GM19467 (cell line): ENCODE data around the gene RIPOR1.

Experiments used
- ATAC-seq: cut with Tn5 transposase; IDR thresholded peaks from one replicate; pipeline ENCODE4 v1.9.1; 2021; ENCODE audit warnings: mild to moderate bottlenecking, moderate library complexity; ENCODE audit not compliant: unreplicated experiment

RIPOR1 gene

DNA sequence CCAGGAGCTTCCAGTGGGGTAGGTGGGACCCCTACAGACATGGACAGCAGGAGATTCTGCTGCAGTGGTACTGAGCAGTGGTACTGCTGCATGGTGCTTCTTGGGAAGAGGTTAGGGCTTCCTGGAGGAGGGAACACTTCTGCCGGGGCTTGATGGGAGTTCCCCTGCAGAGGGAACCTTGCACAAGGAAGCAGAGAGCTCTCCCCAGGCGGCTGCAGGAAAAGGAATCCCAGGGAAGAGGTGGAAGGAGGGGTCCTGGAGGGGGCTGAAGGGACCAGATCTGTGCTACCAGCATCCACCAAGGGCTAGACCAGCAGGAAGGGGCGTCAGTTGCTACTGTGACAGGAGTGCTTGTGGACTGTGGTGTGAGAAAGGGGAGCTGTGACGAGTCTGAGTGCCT lies 10.6 kb downstream of the RIPOR1 start:
- no peak for ATAC-seq

DNA sequence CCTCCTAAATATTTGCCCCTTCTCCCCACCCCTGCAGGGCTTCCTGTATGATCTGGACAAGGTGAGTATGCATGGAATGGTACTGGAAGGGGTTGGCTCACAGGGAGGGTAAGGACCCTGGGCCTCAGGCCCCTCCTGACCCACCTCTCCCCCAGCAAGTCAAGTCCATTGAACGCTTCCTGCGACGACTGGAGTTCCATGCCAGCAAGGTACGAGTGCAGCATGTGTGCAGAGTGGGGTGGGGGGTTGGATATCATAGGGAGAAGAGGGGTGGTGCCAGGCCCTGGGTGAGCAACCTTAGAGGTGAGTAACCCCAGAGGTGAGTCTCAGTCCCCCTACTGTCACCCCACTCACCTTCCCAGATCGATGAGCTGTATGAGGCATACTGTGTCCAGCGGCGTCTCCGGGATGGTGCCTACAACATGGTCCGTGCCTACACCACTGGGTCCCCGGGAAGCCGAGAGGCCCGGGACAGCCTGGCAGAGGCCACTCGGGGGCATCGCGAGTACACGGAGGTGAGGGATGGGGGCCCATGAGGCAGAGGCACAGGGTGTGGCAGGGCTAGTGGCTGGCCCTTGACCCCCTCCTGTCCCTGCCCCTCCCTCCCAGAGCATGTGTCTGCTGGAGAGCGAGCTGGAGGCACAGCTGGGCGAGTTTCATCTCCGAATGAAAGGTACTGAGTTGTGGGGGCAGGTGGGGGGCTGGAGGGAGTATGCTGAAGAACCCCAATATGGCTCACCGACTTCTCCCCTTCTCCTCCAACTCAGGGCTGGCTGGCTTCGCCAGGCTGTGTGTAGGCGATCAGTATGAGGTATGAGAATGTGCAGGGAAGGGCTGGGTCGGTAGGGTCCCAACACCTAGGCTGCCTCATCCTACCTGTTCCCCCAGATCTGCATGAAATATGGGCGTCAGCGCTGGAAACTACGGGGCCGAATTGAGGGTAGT lies 11.3 kb downstream of the RIPOR1 start:
- ATAC-seq = no peak

DNA sequence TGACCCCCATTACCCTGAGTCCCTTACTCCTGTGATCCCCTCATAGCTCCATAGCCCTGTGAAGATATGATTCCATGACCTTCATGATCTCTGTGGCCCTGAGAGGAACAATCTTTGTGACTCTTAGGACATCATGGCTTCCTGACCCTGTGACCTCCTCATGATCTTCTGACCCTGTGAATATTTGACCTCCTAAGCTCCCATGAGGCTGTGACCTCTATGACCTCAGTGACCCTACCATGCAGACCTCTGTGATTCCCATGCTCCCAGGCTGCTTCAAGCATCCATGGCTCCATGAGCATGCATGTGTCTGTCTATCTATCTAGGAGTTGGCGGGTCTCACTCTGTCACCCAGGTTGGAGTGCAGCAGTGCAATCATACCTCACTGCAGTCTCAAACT lies 12.1 kb downstream of the RIPOR1 start:
- ATAC-seq = no peak

DNA sequence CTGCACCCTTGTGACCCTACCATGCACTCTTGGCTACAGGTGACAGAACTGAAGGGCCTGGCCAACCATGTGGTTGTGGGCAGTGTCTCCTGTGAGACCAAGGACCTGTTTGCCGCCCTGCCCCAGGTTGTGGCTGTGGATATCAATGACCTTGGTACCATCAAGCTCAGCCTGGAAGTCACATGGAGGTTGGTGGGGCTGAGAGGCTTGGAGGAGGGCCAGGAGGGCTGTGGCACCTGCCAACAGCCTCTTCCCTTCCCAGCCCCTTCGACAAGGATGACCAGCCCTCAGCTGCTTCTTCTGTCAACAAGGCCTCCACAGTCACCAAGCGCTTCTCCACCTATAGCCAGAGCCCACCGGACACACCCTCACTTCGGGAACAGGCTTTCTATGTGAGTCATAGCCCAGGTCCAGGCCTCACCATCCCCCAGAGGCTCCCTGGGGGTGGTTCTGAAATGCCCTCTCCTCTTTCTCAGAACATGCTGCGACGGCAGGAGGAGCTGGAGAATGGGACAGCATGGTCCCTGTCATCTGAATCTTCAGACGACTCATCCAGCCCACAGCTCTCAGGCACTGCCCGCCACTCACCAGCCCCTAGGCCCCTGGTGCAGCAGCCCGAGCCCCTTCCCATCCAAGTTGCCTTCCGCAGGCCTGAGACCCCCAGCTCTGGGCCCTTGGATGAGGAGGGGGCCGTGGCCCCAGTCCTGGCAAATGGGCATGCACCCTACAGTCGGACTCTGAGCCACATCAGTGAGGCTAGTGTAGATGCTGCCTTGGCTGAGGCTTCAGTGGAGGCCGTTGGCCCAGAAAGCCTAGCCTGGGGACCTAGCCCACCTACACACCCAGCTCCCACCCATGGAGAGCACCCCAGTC lies 13.0 kb downstream of the RIPOR1 start:
- ATAC-seq = no peak

DNA sequence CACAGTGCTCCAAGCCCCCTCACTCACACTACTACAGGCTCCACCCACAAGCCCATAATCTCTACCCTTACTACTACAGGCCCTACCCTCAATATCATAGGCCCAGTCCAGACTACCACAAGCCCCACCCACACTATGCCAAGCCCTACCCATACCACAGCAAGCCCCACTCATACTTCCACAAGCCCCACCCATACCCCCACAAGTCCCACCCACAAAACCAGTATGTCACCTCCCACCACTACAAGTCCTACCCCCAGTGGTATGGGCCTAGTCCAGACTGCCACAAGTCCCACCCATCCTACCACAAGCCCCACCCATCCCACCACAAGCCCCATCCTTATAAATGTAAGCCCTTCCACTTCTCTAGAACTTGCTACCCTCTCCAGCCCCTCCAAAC lies 13.8 kb downstream of the RIPOR1 start:
- no peak for ATAC-seq

DNA sequence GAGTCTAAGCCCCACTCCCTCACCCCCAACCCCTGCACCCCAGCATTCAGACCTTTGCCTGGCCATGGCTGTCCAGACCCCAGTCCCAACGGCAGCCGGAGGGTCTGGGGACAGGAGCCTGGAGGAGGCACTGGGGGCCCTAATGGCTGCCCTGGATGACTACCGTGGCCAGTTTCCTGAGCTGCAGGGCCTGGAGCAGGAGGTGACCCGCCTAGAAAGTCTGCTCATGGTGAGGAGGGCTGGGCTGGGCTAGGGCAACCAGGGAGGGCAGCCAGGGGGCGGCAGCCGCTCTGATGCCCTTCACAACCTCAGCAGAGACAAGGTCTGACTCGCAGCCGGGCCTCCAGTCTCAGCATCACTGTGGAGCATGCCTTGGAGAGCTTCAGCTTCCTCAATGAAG lies 14.4 kb downstream of the RIPOR1 start:
- no peak for ATAC-seq

DNA sequence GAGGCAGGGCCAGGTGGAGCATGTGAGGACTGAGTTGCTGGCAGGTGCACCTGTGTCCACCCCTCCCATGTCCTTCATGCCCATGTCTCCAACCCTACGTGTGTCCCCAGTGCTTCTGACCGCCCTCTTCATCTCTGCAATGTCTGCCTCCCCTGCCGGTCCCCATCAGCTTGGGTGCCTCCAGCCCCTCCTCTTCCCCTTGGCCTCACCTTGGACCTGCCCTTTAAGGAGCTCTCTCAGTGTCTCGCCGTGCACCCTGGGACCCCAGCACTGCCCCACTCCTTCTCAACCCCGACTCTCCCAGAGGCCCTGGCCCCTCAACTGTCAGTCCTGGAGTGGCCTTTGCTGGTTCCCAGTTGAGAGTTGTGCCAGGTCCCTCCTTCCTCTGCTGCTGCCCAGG lies 15.0 kb downstream of the RIPOR1 start:
- ATAC-seq = no peak

DNA sequence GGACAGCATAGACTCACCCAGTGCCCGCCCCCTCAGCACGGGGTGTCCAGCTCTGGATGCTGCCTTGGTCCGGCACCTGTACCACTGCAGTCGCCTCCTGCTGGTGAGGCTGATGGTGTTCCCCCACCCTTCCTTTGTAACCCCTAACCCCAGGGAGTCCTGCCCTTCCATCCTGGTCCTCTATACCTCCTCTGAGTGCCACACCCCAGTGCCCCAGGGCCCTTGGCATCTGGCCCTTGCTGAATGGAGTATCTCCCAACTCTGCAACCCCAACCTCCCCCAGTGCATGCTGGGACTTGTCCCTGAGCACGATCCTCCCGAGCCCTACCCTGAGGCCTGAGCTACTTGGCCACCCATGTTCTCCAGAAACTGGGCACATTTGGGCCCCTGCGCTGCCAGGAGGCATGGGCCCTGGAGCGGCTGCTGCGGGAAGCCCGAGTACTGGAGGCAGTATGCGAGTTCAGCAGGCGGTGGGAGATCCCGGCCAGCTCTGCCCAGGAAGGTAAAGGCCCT lies 15.8 kb downstream of the RIPOR1 start:
- no peak for ATAC-seq

DNA sequence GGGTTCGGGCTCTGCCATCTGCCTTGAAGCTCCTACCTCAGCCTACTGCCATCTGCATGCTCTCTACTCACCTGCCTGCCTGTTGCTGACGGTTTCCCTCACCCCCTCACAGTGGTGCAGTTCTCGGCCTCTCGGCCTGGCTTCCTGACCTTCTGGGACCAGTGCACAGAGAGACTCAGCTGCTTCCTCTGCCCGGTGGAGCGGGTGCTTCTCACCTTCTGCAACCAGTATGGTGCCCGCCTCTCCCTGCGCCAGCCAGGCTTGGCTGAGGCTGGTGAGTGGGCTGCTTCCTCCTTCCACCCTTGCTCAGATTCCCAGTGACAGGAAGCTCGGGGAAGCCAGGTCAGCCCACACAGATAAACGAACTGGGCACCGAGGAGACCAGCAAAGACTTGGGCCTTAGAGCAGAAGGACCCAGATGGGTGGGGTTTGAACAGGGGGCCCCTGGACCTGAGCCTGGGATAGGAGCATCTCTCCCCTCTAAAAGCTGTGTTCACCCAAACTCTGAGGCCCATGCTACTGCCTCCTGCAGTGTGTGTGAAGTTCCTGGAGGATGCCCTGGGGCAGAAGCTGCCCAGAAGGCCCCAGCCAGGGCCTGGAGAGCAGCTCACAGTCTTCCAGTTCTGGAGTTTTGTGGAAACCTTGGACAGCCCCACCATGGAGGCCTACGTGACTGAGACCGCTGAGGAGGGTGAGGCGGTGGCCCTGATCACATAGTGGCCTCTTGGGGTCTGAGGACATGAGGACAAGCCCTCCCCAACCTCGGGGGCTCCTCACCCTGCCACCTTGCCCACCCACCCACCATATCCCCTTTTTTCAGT lies 16.4 kb downstream of the RIPOR1 start:
- no peak for ATAC-seq

DNA sequence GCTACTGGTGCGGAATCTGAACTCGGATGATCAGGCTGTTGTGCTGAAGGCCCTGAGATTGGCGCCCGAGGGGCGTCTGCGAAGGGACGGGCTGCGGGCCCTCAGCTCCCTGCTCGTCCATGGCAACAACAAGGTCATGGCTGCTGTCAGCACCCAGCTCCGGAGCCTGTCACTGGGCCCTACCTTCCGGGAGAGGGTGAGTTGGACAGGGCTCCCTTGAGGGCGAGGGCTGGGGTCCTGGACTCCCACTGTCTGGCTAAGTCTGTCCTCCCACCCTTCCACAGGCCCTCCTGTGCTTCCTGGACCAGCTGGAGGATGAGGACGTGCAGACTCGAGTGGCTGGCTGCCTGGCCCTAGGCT lies 17.0 kb downstream of the RIPOR1 start:
- ATAC-seq = no peak

DNA sequence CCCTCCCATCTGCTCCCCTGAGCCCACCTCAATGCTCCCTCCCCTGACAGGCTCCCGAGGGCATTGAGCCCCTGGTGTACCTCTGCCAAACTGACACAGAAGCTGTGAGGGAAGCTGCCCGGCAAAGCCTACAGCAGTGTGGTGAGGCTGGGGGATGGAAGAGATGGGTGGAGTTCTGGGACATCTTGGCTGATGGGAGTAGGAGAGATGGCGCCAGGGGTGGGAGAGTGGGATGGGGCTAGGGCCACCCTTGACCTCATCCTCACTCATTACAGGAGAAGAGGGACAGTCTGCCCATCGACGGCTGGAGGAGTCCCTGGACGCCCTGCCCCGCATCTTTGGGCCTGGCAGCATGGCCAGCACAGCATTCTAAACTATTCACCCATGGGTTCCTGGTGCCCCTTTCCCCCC lies 17.5 kb downstream of the RIPOR1 start:
- ATAC-seq = no peak

DNA sequence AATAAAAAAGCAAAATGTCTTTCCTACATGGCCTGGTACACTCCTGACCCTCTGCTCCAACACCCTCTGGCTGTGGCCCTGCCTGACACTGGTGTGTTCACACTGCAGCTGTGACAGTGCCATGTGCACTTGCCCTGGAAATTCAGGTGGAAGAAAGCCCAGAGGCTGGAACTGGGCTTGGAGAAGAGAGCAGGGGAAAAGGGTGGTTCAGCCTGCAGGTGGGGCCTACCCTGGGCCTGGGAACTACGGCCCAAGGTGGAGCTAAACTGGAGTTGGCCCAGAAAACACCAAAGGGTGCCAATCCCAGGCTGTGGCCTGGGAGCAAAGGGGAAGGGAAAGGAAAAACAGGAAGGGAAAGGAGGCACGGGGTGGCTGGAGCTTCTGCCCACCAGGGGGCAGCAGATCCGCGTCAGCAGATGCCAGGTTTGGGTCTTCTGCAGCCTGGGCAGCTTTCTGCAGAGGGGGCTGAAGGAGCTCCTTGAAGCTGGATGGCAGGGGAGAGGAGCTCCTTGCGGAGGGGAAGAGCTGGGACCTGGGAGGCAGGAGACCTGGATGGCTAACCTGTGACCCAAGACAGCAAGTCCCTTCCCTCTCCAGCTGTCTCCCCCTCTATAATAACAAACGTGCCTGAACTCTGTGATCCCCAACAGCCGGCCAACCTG lies 18.3 kb downstream of the RIPOR1 start:
- no peak for ATAC-seq

DNA sequence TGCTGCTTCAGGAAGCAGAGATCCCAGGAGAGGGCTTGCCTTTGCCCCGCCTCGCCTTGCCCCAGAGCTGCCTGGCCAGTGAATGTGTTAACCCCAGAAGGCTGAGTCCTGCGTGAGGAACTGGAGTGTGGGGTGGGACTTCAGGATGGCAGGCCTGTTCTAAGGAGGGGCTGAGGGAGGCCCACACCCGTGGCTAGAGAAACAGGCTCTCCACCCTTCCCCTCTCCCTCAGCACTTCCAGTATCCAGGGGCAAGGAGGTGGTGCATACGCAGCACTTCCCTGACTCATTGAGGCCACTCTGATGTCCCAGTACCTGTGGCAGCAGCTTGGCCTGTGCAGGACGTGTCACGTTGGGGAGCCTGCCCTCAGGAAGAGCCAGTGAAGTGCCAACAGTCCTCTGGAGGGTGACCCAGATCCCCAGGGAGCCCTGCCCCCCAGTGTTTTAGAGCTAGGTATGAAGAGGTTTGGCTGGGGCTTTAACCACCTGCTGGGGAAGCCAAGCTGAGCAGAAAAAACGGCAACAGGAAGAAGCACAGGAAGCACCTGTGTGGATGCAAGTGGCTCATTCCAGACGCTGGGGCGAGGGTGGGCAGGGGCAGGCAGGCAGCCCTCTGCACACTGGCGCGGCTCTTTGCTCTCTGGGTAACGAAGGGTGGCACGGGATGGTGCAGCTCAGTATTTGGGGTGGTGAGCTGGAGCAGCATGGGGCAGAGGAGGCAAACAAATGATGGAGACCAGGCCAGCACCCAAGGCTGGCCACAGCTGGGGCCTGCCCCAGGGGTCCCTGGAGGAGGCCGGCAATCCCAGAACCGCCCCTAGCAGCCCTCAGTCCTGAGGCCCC lies 19.0 kb downstream of the RIPOR1 start:
- no peak for ATAC-seq

DNA sequence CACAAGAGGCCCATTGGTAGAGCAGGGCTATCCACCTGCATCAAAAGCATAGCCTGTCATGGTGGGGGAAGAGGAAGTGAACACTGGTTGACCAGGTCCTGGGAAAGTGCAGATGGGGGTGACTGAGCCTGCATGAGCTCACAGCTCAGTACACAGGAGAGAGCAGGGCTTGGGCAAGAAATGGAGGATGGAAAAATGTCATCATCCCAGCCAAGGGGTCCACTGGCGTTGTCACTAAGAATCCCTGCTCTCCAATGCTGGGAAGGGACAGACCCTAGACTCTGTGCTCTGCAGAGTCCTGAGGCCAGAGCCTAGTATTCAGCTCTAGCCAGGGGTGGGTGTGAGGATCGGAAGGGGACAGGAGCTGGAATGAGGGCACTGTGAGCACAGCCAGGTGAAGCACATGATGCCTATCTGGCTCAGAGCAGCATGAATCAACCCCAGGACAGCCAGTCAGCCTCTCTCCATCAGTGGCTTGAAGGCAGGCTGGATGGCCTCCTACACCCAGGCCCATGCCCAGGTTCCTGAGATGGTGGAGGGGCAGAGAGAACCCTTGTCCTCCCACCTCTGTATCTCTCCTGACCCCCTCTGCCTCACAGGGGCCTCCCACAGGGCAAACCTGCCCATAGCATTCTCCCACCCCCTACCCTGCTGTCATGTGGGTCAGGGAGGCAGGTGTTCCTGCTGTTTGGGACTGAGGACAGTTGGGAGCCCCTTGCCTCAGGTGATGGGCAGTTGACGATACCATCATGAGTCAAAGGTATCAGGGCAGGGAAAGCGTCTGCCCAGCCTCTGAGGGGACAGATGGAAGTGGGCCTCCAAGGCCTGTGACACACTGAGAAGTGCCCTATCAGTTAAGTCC lies 19.9 kb downstream of the RIPOR1 start:
- ATAC-seq = no peak

DNA sequence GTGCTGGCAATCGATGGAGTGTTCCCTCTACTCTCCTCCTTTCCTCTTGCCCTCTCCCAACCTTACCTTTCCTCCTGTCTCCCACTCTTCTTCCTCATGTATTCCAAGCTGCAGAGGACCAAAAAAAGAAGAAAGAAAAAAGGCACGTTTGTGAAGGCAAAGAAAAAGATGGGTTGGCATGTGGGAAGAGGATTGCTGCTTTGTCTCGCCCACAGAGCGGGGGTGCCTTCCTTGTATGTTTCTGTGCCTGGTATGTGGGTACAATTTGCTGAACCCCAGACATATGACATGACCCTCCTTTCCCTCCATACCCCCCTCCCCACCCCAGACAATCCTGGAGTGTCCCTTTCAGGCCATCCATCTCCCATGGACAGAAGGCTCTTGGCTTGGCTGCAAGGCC lies 20.6 kb downstream of the RIPOR1 start:
- ATAC-seq = no peak

DNA sequence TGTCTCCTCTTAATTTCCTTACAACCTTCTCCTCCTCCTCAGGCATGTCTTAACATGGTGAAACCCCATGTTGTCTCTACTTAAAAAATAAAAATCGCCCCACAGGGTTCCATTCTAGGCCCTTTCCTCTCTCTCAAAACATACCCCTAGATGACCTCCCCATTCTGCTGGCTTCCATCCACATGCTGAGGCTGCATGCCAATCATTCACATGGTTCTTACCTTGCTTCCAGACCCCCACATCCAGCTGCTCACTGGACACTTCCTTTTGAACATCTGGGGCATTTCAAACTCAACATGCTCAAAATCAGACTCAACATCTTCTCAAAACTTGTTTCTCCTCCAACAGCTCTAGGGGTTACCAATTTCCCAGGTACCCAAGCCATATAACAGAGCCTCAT lies 21.3 kb downstream of the RIPOR1 start:
- no peak for ATAC-seq

DNA sequence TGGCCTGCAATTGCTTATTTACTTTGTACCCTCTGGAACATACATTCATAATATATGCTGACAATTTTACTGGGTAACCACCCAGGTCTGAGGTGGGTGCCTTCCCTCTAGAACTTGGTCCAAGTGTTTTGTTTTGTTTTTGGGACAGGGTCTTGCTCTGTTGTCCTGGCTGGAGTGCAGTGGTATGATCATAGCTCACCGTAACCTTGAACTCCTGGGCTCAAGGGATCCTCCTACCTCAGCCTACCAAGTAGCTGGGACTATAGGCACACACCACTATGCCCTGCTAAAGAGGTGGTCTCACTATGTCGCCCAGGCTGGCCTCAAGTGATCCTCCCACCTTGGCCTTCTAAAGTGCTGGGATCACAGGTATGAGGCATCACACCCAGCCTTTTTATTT lies 22.5 kb downstream of the RIPOR1 start:
- no peak for ATAC-seq

DNA sequence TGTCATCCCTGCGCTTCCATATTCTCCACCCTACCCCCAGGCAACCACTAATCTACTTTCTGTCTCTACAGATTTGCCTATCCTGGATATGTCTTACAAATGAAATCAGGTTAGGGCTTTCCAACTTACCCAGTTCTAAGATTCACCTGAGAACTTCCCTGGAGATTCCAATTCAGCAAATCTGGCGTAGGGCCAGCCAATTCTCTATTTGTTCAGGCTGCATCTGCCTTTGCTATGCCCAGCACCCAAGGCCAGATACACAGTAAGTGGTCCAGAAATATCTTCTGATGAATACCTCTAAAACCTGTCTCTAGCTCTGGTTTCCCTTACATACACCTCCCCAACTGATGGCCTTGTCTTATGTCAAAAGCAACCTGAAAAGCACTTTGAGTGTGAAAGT lies 23.3 kb downstream of the RIPOR1 start:
- no peak for ATAC-seq

DNA sequence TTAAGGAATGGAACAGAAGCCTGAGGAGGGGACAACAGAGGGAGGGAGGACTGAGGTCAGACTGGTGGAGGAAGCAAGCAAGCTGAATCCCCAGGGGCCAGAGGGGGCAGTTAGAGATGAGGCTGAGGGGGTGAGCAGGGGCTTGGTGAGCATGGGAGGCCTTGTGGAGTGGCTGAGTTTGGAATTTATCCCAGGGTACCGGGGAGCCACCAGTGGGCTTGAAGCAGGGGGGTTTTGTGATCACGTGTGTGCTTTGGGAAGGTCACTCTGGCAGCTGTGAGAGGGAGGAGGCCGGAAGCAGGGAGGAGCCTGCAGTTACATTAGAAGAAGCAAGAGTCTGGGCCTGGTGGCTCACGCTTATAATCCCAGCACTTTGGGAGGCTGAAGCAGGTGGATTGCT lies 23.8 kb downstream of the RIPOR1 start:
- ATAC-seq = no peak
